Adipose tissue (tissue), 3 donors: ENCODE measurements around the gene NPM3. TPM values are rescaled to one million over a fixed set of nuclear protein-coding genes. Genes with fewer than 3 reads are reported as not detected.
"Not testable (repeated sequence)": the region's sequence is repeated elsewhere in the genome, so short reads cannot be mapped to it uniquely, and the experiment has no call there.

Experiments
- H3K27ac ChIP-seq: one replicate; pipeline ENCODE4 v1.5.1; 2013; ENCODE audit warnings: low read depth, low read length
- WGBS, 3 donors: extraction: QIAGEN DNeasy Blood & Tissue Kit; methylation state at CpG; one replicate each; pipeline ENCODE4 v1.1.7; 2013; 5-methylcytosine and 5-hydroxymethylcytosine counted together
- polyA plus RNA-seq, 3 donors: library from polyadenylated mRNA; stranded (reverse); fragments of 200-250 nt; gene quantifications; one replicate each; pipeline ENCODE4 v1.2.3, GENCODE V29; 2013
- donor health status: healthy with polysubstance abuse.
- donor health status: Bipolar disorder and iron deficiency.
- donor health status: healthy.

The NPM3 gene
- polyA plus RNA-seq, 3 donors, result 18.1 to 38.1 (median 26.5) TPM

DNA sequence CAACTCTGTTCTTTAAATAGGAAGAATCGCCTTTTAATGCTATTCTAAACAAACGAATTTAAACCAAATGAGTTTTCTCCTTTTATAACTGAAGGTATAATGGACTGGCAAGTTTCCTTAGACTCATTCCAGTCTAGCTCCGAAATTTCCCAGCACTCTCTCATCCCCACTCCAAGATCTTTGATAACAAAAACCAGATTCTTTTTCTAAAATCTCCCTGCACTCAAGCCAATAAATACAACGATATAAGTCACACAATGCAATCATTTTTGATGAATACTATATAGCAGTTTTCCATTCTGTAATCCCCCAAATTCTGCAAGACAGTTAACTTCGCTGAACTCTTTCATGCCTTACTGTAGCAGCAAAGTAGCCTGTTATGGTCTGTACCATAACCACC is 33.1 kb upstream of the NPM3 start:
- no peak overlapping the region for H3K27ac ChIP-seq
- 2 to 4% (median 2%) methylated on average over 5 of the region's 5 CpGs for WGBS, 3 donors

DNA sequence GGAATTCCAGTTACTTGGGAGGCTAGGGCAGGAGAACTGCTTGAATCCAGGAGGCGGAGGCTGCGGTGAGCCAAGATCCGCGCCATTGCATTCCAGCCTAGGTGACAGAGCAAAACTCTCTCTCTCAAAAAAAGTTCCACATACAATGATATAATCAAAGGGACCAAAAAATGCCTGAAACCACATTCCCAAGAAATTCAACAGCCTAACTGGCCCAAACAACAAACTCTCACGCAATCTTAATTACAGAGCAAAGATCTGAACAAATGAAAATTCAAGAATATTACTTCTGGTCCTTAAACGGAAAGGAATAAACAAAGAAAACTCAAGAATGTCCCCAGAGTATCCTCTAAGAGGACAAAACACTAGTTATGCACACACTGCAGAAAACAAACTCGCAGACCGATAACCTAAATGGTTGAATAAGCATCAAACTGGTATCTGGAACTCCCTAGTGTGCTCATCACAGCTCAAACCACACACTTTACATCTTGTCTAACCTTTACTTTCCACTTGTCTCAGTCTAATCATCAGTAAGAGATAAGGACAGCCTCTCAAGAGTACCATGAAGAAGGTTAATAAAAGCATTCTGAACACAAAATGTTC is 31.3 kb upstream of the NPM3 start:
- no peak overlapping the region for H3K27ac ChIP-seq
- WGBS, 3 donors, result 62 to 75% (median 73%) methylated on average over 8 of the region's 8 CpGs

DNA sequence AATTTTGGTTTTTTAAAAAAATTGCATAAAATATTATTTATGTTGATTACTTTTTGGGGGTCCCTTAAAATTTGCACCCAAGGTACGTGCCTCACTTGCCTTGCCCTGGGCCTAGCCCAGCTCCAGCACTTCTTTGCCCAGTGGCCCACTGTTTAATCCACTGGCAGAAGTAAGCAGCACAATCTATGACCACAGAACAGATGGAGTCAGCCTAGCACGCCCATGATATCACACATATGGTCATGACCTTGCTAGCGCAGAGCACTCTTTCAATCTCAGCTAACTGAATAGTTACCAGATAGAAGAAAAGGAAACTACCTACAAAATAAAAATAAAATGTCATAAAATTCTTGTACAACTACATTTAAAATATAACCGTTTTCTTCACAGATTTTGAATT is 29.4 kb upstream of the NPM3 start:
- 80 to 83% (median 82%) methylated on average over 4 of the region's 4 CpGs for WGBS, 3 donors
- H3K27ac ChIP-seq, result no peak overlapping the region

DNA sequence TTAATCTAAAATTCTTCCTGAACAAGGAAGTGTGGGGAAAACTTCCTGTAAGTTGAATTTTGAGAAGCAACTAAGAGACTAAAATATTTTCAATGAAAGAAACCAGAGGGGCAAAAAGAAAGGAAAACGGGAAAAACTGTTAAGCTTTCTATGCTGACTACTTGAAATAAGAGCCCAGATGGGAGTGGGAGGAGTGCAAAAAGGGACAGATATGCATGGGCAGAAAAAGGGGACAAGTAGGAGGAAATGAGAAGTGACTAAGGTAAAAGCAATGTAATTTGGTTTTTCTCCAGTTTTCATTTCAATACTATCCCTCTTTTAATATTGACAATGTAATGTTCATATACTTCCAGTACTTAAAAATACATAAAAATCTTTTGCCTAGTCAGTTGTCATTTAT is 23.9 kb upstream of the NPM3 start:
- no peak overlapping the region for H3K27ac ChIP-seq
- WGBS, 3 donors, result 65 to 93% (median 86%) methylated on average over 1 of the region's 1 CpG

DNA sequence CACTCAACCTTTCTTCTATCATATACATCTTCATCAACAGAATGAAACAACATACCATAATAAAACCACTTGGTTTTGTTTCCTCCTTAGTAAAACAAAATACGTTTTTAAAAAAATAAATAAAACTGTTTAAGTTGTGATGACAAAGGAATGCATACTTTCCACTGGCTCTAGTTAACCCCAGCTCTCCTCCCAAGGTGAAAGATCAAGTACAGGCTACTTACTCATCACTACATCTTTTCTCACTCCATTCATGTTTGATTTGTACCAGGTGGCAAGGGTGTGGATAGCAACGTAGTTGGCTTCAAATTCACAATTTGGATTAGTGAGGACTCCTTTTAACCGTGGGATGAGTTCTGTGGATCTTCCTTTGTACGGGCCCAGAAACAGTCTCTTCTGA is 20.3 kb upstream of the NPM3 start:
- WGBS, 3 donors, result 68 to 80% (median 79%) methylated on average over 4 of the region's 4 CpGs
- no peak overlapping the region for H3K27ac ChIP-seq

DNA sequence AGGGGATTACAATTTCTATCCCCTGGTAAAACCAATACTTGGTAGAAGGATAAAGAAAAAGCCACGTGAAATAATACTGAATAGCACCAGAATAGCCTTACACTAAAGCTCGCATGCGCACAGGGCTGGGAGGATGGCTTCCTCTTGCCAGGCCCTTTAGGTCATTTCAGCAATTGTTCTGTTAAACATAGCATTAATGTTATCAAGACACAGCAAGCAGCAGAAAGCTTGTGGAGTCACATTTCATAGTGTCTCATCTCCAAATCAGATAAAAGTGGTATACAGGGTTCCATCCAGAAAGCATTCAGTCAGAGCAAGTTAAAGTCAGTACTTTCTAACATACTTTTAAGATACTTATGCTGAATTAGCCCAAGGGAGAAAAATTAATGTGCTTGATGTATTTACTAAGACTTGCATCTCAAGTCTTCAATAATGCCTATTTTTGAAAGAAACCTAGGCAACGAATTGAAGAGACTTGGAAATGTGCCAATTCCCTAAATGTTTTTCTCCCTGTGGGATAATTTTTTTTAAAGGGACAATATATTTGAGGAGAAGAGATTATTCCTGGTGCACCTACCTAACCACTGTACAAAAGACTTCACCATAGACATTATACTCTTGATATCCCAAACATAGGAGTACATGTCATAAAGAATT is 14.3 kb upstream of the NPM3 start:
- H3K27ac ChIP-seq, result no peak overlapping the region
- WGBS, 3 donors, result 74 to 78% (median 76%) methylated on average over 4 of the region's 4 CpGs

DNA sequence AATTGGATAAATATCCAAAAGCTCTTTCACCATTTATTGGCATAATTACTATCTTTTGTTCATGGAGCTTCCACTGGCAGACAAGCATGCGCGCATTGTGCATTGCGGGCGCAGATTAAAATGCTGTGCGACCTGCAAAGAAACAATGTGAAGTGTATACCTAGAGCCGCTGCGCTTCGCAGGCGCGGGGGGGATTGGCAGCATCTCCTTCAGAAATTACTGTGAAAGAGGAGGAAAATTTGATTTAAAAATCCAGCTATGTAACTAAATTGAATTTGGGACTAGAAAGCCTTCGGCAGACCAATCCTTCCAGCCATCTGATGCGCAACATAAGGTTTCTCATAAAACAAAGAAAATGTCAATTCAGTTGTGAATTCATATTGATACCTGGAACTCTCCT is 10.3 kb upstream of the NPM3 start:
- 96 to 97% (median 97%) methylated on average over 12 of the region's 12 CpGs for WGBS, 3 donors
- H3K27ac ChIP-seq, result no peak overlapping the region

DNA sequence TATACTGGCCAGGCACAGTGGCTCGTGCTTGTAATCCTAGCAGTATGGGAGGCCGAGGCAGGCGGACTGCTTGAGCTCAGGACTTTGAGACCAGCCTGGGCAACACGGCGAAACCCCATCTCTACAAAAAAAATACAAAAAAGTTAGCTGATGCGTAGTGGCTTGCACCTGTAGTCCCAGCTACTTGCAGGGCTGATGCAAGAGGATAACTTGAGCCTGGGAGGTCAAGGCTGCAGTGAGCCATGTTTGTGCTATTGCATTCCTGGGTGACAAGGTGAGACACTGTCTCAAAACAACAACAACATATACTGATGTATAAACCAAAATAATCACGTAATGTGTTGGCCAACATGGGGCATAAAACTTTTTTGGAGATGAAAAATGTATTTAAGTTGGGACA is 6.4 kb upstream of the NPM3 start:
- H3K27ac ChIP-seq, result no peak overlapping the region
- 96 to 98% (median 98%) methylated on average over 7 of the region's 7 CpGs for WGBS, 3 donors

DNA sequence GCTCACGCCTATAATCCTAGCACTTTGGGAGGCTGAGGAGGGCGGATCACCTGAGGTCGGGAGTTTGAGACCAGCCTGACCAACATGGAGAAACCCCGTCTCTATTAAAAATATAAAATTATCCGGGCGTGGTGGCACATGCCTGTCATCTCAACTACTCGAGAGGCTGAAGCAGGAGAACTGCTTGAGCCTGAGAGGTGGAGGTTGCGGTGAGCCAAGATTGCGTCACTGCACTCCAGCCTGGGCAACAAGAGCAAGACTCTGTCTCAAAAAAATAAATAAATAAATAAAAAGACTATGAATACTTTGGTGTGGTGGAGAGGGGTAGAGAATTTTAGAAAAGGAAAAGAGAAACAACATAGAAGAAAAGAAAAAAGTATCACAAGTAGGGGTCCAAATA is 6.0 kb upstream of the NPM3 start:
- H3K27ac ChIP-seq, result not testable (repeated sequence)

DNA sequence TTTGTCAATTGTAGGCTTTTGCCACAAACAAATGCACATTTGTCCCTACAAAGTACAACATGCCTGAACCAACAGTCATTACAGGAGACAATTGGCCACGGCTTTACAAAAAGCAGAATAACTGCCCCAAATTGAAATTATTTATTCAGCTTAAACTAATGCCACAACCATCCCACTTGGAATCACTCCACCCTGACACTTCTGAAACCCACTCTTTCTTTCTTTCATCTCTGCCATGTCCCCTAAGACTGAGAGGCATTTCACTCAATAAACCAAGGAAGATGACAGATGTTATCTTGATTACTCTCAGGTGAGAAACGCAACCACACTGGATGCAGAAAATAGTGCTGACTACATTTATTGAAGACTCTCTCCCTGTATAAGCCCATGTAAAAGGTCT is 2.6 kb upstream of the NPM3 start:
- no peak overlapping the region for H3K27ac ChIP-seq
- WGBS, 3 donors, result 84 to 88% (median 85%) methylated on average over 2 of the region's 2 CpGs

More for the DNA sequence above, 6.0 kb upstream of the NPM3 start:
- WGBS, 3 donors, result 88 to 92% (median 89%) methylated on average over 9 of the region's 9 CpGs

DNA sequence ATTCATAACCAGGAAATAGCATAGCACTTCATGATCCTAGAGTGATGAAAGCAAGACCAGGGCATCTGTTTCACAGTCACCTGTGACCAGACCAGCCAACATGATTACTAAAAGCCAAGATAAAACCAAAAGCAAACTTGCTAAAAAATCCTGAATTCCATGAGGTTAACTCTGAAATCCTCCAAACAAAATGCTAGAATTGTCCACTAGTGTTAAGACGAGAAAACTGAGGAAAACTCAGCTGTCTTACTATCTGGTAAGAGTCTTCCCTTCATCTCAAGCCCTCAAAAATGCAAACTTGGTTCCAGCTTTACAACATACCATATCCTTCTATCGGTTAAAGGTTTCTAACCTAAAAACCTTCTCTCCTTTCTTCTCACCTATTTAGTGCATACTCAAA is 1.3 kb upstream of the NPM3 start:
- 79 to 89% (median 84%) methylated on average over 2 of the region's 2 CpGs for WGBS, 3 donors
- H3K27ac ChIP-seq, result no peak overlapping the region

DNA sequence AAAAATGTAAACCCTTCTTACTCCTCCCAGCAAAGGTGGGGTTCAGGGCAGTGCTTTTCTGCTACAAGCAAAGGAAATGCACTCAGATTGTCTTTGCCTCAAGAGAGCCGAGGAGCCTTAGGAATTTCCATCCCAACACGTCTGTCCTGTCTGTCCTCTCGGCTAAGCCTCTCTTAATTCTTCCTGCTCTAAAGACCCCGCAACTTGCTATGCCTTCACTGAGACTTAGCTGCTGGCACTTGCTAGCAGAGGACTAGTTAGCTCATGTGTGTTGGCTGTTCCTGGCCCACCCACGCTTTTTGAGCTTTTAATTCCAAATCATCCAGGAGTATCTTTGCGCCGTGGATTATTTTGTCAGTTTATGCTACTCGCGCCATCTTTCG is 481 bp upstream of the NPM3 start:
- H3K27ac ChIP-seq, result no peak overlapping the region
- 54 to 62% (median 56%) methylated on average over 10 of the region's 10 CpGs for WGBS, 3 donors

DNA sequence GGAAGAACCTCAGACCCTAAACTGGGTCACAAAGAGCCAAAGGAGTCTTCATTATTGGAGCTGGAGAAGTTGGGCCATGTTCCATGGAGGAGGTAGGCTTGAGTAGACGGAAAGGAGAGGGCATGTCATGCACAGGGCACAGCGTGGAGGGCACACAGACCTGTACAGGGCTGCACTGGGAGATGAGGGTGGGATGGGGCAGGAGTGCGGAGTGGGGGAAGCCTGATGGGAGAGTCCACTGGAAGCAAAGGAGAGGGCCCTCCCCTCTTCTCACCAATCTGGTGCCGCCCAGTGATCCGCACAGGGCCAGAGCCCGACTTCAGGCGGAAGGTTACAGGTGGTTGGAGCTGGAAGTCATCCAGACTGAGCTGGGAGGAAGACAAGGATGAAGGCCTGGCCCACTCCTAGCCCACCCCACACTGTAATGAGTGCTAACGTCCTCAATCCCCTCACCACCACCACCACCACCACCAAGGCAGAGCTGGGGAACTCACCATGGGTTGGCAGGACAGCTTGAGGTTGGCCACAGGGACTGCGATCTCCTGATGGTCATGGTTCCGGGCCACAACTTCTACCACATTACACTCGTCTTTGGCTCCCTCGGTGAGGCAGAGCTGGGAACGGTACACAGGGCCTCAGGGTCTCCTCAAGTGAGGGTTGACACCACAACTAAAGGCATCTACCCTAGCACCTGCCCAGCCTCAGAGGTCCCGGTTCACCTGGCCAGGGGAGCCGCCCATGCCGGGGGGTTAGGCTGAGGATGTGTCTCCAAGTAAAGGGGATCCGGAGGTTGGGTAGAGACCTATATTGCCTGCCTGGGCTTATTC is 1.0 kb downstream of the NPM3 start:
- no peak overlapping the region for H3K27ac ChIP-seq
- WGBS, 3 donors, result 44 to 62% (median 58%) methylated on average over 16 to 17 of the region's 17 CpGs

DNA sequence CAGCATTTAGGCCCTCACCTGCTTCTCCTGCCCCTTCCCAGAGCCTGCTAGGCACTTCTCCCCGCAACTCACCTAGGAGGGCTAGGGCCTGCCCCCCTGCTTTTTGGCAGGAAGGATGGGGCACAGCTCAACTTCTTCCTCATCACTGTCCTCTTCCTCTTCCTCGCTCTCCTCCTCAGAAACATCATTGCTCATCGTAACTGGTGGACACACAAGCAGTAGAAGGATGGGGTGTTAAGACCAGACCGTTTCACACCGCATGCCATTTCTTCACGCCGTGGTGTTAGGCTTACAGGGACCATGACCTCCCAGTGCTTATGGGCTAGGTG is 1.6 kb downstream of the NPM3 start:
- WGBS, 3 donors, result 76 to 82% (median 79%) methylated on average over 7 of the region's 7 CpGs

DNA sequence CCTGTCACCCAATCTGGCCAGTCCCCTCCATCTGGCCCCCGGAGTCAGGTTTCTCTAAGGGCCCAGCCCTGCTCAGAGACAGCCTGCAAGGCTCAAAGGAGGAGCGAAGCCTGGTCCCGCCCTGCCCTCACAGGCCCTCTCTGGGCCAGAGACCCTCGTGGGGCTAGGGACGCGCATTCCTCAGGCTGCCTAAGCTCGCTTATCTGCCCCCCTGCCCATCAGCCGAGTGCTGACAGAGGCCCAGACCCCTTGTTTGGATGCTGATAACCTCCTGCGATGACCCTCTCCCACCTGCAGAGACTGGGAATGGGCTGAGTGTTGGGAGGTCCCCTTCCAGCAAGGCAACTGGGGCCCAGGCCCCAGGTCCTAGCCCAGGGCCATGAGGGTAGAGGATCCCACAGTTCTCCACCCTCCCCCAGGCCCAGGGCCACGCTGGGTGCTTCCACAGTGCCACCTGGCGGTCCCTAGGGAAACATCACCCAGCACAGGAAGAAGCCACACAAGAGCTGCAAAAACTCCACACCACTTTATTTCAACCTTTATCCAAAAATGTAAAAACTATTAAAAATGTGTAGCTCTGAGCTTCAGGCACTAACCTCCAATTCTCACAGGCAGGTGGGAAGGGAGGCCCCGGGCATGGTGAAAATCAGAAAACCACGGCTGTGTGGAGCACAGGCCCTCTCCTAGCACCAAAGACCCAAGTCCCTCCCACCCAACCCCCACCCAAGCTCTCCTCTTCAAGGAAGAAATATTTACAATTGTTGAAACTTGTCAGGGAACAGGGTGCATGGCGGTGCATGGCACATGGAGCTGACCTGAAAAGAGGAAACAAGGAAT is 2.2 kb downstream of the NPM3 start:
- no peak overlapping the region for H3K27ac ChIP-seq
- whole genome bisulfite sequencing, 3 donors, result 49 to 67% (median 67%) methylated on average over 11 to 14 of the region's 14 CpGs

More for the DNA sequence above, 1.6 kb downstream of the NPM3 start:
- no peak overlapping the region for H3K27ac ChIP-seq

DNA sequence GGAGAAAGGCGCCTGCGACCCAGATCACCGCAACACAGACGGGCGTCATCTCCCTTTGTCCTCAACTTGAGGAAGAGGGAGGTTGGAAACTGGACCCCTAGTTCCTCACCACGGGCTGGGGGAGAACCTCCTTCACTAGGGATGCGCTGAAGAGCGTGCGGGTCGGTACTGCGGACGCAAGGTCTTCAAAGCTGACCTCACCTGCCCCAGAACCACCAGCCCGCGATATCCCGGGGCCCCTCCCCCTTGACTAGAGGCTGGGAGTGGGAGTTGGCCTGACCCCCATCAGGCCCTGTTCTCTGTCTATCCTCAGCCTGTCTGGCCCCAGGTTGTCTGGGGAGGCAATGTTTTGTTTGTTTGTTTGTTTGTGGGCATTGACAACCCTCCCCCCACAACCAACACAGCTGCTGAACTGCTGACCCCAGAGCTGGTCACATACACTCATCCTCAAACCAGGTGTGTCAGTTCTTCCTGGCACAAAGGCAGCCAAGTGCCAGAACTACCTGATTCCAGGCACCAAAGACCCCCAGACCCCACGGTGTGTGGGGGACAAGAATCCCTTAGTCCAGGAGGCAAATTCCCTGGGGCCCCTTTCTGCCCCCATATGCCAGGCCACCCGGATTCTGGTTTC is 2.9 kb downstream of the NPM3 start:
- H3K27ac ChIP-seq, result no peak overlapping the region
- 19 to 24% (median 21%) methylated on average over 17 of the region's 17 CpGs for WGBS, 3 donors

DNA sequence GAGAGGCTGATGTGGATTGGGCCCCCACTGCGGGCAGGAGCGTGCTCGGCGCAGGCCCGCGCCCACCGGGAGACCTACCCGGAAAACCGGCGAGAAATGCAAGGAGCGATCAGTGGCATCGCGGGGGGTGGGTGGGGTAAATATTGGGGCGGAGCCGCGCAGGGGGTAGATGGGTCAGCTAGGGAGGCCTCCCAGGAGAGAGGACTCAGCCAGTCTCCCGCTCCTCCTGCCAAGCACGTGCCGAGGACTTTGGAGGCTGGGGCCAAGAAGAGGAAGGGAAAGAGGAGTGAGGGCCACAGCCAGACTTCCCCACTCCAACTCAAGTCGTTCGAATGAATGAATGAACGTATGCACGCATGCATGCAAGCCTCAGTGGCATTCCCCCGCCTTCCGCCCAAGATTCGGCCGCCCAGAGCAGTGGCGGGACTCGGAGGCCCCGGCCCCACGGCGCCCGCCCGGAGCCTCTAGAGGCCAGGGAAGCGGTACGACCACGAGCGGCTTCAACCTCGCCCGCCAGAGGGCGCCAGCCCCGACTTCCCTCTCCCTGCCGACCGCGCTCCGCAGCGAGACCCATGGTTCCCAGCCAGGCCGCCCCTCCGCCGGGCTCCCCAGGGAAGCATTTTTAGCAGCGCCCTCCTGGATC is 3.6 kb downstream of the NPM3 start:
- no peak overlapping the region for H3K27ac ChIP-seq
- 1 to 2% (median 1%) methylated on average over 45 to 51 of the region's 51 CpGs for whole genome bisulfite sequencing, 3 donors
